Esophagus squamous epithelium (tissue), 5 donors: ENCODE measurements around the gene MRPL1. TPM values are rescaled to one million over a fixed set of nuclear protein-coding genes. Genes with fewer than 3 reads are reported as not detected.

Source experiments
- DNase-seq: peaks from one replicate; lab custom pipeline; 2025; lab: John Stamatoyannopoulos, UW
- H3K27ac ChIP-seq, 4 donors: fragments of 200-600 bp; sonication (generic); one replicate each; pipeline ENCODE4 v1.5.1; 2016 to 2019; ENCODE audit warnings: mild to moderate bottlenecking in 1 of 4
- H3K27me3 ChIP-seq, 4 donors: fragments of 200-600 bp; sonication (generic); 1 replicate in 3 of 4; 2 replicates in 1 of 4; pipeline versions ENCODE4 v1.5.1 to v1.6.0; 2017 to 2021; ENCODE audit warnings: antibody characterized with exemption in 1 of 4
- H3K36me3 ChIP-seq, 3 donors: fragments of 200-600 bp; sonication (generic); one replicate each; pipeline ENCODE4 v1.5.1; 2016 to 2019
- H3K4me1 ChIP-seq, 3 donors: fragments of 200-600 bp; sonication (generic); one replicate each; pipeline ENCODE4 v1.5.1; 2017 to 2019
- H3K4me3 ChIP-seq, 4 donors: fragments of 200-600 bp; sonication (generic); 1 replicate in 3 of 4; 2 replicates in 1 of 4; pipeline ENCODE4 v1.5.1; 2016 to 2019; ENCODE audit warnings: mild to moderate bottlenecking in 2 of 4, moderate library complexity in 1 of 4
- H3K9me3 ChIP-seq, 3 donors: fragments of 200-600 bp; sonication (generic); one replicate each; pipeline ENCODE4 v1.5.1; 2016 to 2019
- CTCF ChIP-seq, 6 experiments: fragments of 450-650 bp in 4 of 6; fragments of 200-600 bp in 2 of 6; sonication (generic) in 2 of 6; IDR thresholded peaks; one replicate each; pipeline ENCODE4 v1.5.1; 2016 to 2019; ENCODE audit warnings: antibody characterized with exemption in 6 of 6, mild to moderate bottlenecking in 4 of 6, moderate library complexity in 4 of 6
- POLR2A ChIP-seq, 4 donors: fragments of 450-650 bp; IDR thresholded peaks; one replicate each; pipeline ENCODE4 v1.6.1; 2017; ENCODE audit warnings: antibody characterized with exemption in 4 of 4, mild to moderate bottlenecking in 4 of 4, moderate library complexity in 3 of 4
- WGBS, 2 donors: methylation state at CpG; one replicate each; pipeline ENCODE4 v1.1.5; 2018; 5-methylcytosine and 5-hydroxymethylcytosine counted together
- intact Hi-C: fragments of 100-400 bp; cut with DNase I; formaldehyde crosslinking; loops from one replicate; pipeline ENCODE4 v1.15.0; 2022
- total RNA-seq, 4 donors: library from RNA; depleted of rRNA; stranded (reverse); fragments of >200 nt; gene quantifications; one replicate each; pipeline ENCODE4 v1.1.0, GENCODE V29; 2016
- donor health status: DM: yes; HTN: yes; CAD: no.

MRPL1 gene
- total RNA-seq, 4 donors from 2014 or later, result 12.9 to 34.5 (median 28.4) TPM

- no peaks in the 10 kb centered on the region for H3K27me3 ChIP-seq
- H3K9me3 ChIP-seq, result no peaks in the 10 kb centered on the region
- TF ChIP-seq POLR2A (IDR thresholded peaks at IDR 0.05) (peak in 1 of 4 donors; percentile 13), CTCF (IDR thresholded peaks at IDR 0.05) (peak; percentile 12 to 71 (median 59))
- intact Hi-C loops, result loop anchor here (5.0 kb wide), 1 partner anchor 49 kb away; no protein-coding TSS in a partner anchor
- no peaks in the 10 kb centered on the region for H3K36me3 ChIP-seq
- 0% methylated on average over 12 to 13 of the region's 13 CpGs for WGBS, 2 donors
- peak overlapping the region; percentile 74 to 96 (median 91) for H3K4me3 ChIP-seq
- H3K27ac ChIP-seq, result peak overlapping the region; percentile 96 to 100 (median 98)
- peaks cover 0 to 68% (median 26%) of the 10 kb centered on the region in 3 donors for H3K4me1 ChIP-seq
- peak; percentile 1 for DNase-seq
These were observed 44.5 kb upstream of the MRPL1 start for GRCh38 chr4:77818073-77818601.

GRCh38 chr4:77818602-77819403 is 43.8 kb upstream of the MRPL1 start, which contains the start of gene CNOT6L:
CNOT6L (minus strand) TSS chr4:77819368; CDS start chr4:77819308, 60 bp downstream.
- TF ChIP-seq POLR2A (IDR thresholded peaks at IDR 0.05) (peak in 2 of 4 donors; percentile 57 to 58), CTCF (IDR thresholded peaks at IDR 0.05) (no peak)
- peak within 1 kb of the TSS; percentile 96 to 100 (median 98) for H3K27ac ChIP-seq
- peaks cover 0 to 65% (median 26%) of the 10 kb centered on the region in 3 donors for H3K4me1 ChIP-seq
- no peaks in the 10 kb centered on the region for H3K36me3 ChIP-seq
- WGBS, 2 donors, result 0% methylated on average over 7 to 19 of the region's 89 CpGs
- H3K27me3 ChIP-seq, result no peaks in the 10 kb centered on the region
- H3K9me3 ChIP-seq, result no peaks in the 10 kb centered on the region
- H3K4me3 ChIP-seq, result peak within 1 kb of the TSS; percentile 74 to 96 (median 91)
- intact Hi-C loops, result loop anchor here (5.0 kb wide), 1 partner anchor 48 kb away; no protein-coding TSS in a partner anchor
- peak; percentile 67 for DNase-seq

- DNase-seq, result no peak
- Histone ChIP-seq H3K27me3 (no peaks in the 10 kb centered on the region), H3K36me3 (no peaks in the 10 kb centered on the region), H3K4me3 (peak overlapping the region; percentile 74 to 96 (median 91)), H3K27ac (peak overlapping the region; percentile 96 to 100 (median 98)), H3K4me1 (peaks cover 0 to 59% (median 26%) of the 10 kb centered on the region in 3 donors), H3K9me3 (no peaks in the 10 kb centered on the region)
- WGBS, 2 donors, result 0% methylated on average over 3 of the region's 66 CpGs; no CpG with 5 or more reads in 1 of the 2 donors
- intact Hi-C loops, result loop anchor here (5.0 kb wide), 1 partner anchor 48 kb away; no protein-coding TSS in a partner anchor
- no peak for TF ChIP-seq CTCF (IDR thresholded peaks at IDR 0.05)
- TF ChIP-seq POLR2A (IDR thresholded peaks at IDR 0.05), result peak in 1 of 4 donors; percentile 49
These were observed 43.2 kb upstream of the MRPL1 start for GRCh38 chr4:77819404-77819842.

- 0% methylated on average over 18 to 63 of the region's 81 CpGs for WGBS, 2 donors
- no peaks in the 10 kb centered on the region for H3K9me3 ChIP-seq
- peak; percentile 66 for DNase-seq
- H3K27ac ChIP-seq, result peak overlapping the region; percentile 96 to 100 (median 98)
- no peaks in the 10 kb centered on the region for H3K36me3 ChIP-seq
- peak in 2 of 6 experiments; percentile 3 to 4 for TF ChIP-seq CTCF (IDR thresholded peaks at IDR 0.05)
- peak in 3 of 4 donors; percentile 15 to 95 (median 71) for TF ChIP-seq POLR2A (IDR thresholded peaks at IDR 0.05)
- peak overlapping the region; percentile 74 to 96 (median 91) for H3K4me3 ChIP-seq
- H3K27me3 ChIP-seq, result no peaks in the 10 kb centered on the region
- intact Hi-C loops, result loop anchor here (5.0 kb wide), 1 partner anchor 47 kb away; no protein-coding TSS in a partner anchor
- H3K4me1 ChIP-seq, result peaks cover 0 to 52% (median 26%) of the 10 kb centered on the region in 3 donors
These were observed 42.6 kb upstream of the MRPL1 start for GRCh38 chr4:77819843-77820648.
